H9 (cell line): Measurements from ENCODE around the gene SRRM3. TPM values are rescaled to one million over a fixed set of nuclear protein-coding genes. Genes with fewer than 3 reads are reported as not detected.
"Not testable (repeated sequence)": the region's sequence is repeated elsewhere in the genome, so short reads cannot be mapped to it uniquely, and the experiment has no call there.

Experiments
- DNase-seq: peaks from one replicate; pipeline ENCODE4 v3.0.0-alpha.2; 2017
- H2AFZ ChIP-seq: one replicate; pipeline ENCODE4 v1.6.1; 2013; ENCODE audit warnings: mild to moderate bottlenecking, low read length, control low read depth, moderate library complexity
- H2AK5ac ChIP-seq: 2 replicates; pipeline ENCODE4 v1.6.1; 2013; ENCODE audit warnings: low read length, control low read depth, mixed read lengths; ENCODE audit not compliant: insufficient read length
- H2BK120ac ChIP-seq: one replicate; pipeline ENCODE4 v1.6.1; 2013; ENCODE audit warnings: low read depth, mild to moderate bottlenecking, low read length, control low read depth, inconsistent platforms; ENCODE audit not compliant: poor library complexity, severe bottlenecking
- H2BK12ac ChIP-seq: 2 replicates; pipeline ENCODE4 v1.6.1; 2013; ENCODE audit warnings: low read length, control low read depth, mixed read lengths, low read depth; ENCODE audit not compliant: insufficient read length
- H2BK15ac ChIP-seq: 2 replicates; pipeline ENCODE4 v1.6.1; 2013; ENCODE audit warnings: low read depth, low read length, control low read depth
- H2BK20ac ChIP-seq: one replicate; pipeline ENCODE4 v1.6.1; 2013; ENCODE audit warnings: low read depth, mild to moderate bottlenecking, low read length, control low read depth, inconsistent platforms; ENCODE audit not compliant: poor library complexity, severe bottlenecking
- H2BK5ac ChIP-seq: 2 replicates; pipeline ENCODE4 v1.6.1; 2013; ENCODE audit warnings: low read length, control low read depth, mixed read lengths; ENCODE audit not compliant: insufficient read length
- H3K14ac ChIP-seq: 2 replicates; pipeline ENCODE4 v1.6.1; 2013; ENCODE audit warnings: low read length, control low read depth; ENCODE audit not compliant: insufficient read depth
- H3K18ac ChIP-seq: 2 replicates; pipeline ENCODE4 v1.6.1; 2013; ENCODE audit warnings: low read depth, mild to moderate bottlenecking, mixed read lengths, low read length, control low read depth; ENCODE audit not compliant: insufficient read length
- H3K23ac ChIP-seq: 2 replicates; pipeline ENCODE4 v1.6.1; 2013; ENCODE audit warnings: low read length, control low read depth, mixed read lengths, low read depth; ENCODE audit not compliant: insufficient read length
- H3K23me2 ChIP-seq: 2 replicates; pipeline ENCODE4 v1.6.1; 2013; ENCODE audit warnings: low read depth, mild to moderate bottlenecking, mixed read lengths, low read length, control low read depth; ENCODE audit not compliant: insufficient read length, poor library complexity, severe bottlenecking
- H3K27ac ChIP-seq: 2 replicates; pipeline ENCODE4 v1.5.1; 2013; ENCODE audit warnings: low read length, control low read depth, mixed read lengths, low read depth; ENCODE audit not compliant: insufficient read length
- H3K27me3 ChIP-seq: 2 replicates; pipeline ENCODE4 v1.6.1; 2013; ENCODE audit warnings: low read length, control low read depth, inconsistent platforms; ENCODE audit not compliant: insufficient read depth
- H3K4ac ChIP-seq: 2 replicates; pipeline ENCODE4 v1.6.1; 2013; ENCODE audit warnings: low read depth, mild to moderate bottlenecking, control low read depth, inconsistent platforms, low read length, moderate library complexity
- H3K4me1 ChIP-seq: 2 replicates; pipeline ENCODE4 v1.6.1; 2013; ENCODE audit warnings: low read length, control low read depth, inconsistent platforms; ENCODE audit not compliant: insufficient read depth
- H3K4me2 ChIP-seq: 2 replicates; pipeline ENCODE4 v1.6.1; 2013; ENCODE audit warnings: low read length, control low read depth, mixed read lengths; ENCODE audit not compliant: insufficient read length, insufficient read depth
- H3K56ac ChIP-seq: 2 replicates; pipeline ENCODE4 v1.6.1; 2013; ENCODE audit warnings: low read depth, mild to moderate bottlenecking, mixed read lengths, low read length, control low read depth; ENCODE audit not compliant: insufficient read length
- H3K79me1 ChIP-seq: 2 replicates; pipeline ENCODE4 v1.6.1; 2013; ENCODE audit warnings: low read depth, mild to moderate bottlenecking, moderate library complexity, low read length, control low read depth, inconsistent platforms; ENCODE audit not compliant: insufficient read depth, poor library complexity, severe bottlenecking
- H3K79me2 ChIP-seq: 2 replicates; pipeline ENCODE4 v1.6.1; 2013; ENCODE audit warnings: low read length, control low read depth, inconsistent platforms; ENCODE audit not compliant: insufficient read depth
- H3K9ac ChIP-seq: 2 replicates; pipeline ENCODE4 v1.6.1; 2013; ENCODE audit warnings: low read length, control low read depth, mixed read lengths; ENCODE audit not compliant: insufficient read length; ENCODE audit errors: extremely low read depth
- H3K9me3 ChIP-seq: one replicate; pipeline ENCODE4 v1.6.1; 2013; ENCODE audit warnings: low read depth, low read length, inconsistent platforms; ENCODE audit not compliant: control insufficient read depth
- H3T11ph ChIP-seq: one replicate; pipeline ENCODE4 v1.6.1; 2013; ENCODE audit warnings: mild to moderate bottlenecking, low read length, control low read depth, inconsistent platforms
- H4K20me1 ChIP-seq: one replicate; pipeline ENCODE4 v1.6.1; 2013; ENCODE audit not compliant: control insufficient read depth, insufficient read length, insufficient read depth
- H4K5ac ChIP-seq: 2 replicates; pipeline ENCODE4 v1.6.1; 2013; ENCODE audit warnings: low read depth, mild to moderate bottlenecking, mixed read lengths, low read length, control low read depth; ENCODE audit not compliant: insufficient read length
- H4K8ac ChIP-seq: replicated peaks from 2 replicates; pipeline ENCODE4 v1.6.1; 2013; ENCODE audit warnings: low read length, control low read depth, mixed read lengths, low read depth; ENCODE audit not compliant: insufficient read length
- H4K91ac ChIP-seq: 2 replicates; pipeline ENCODE4 v1.6.1; 2013; ENCODE audit warnings: low read depth, mild to moderate bottlenecking, moderate library complexity, mixed read lengths, low read length, control low read depth; ENCODE audit not compliant: insufficient read length
- H3K27ac Mint-ChIP-seq, 3 experiments: 2 replicates in 2 of 3; 3 replicates in 1 of 3; pipeline ENCODE4 v1.8.0; 2020 to 2021; ENCODE audit warnings: mixed read lengths in 3 of 3, mild to moderate bottlenecking in 1 of 3, moderate library complexity in 1 of 3
- H3K27me3 Mint-ChIP-seq: 2 replicates; pipeline ENCODE4 v1.8.0; 2021; ENCODE audit warnings: low read depth, mild to moderate bottlenecking, moderate library complexity, mixed read lengths
- H3K36me3 Mint-ChIP-seq, 3 experiments: 2 replicates in 2 of 3; 3 replicates in 1 of 3; pipeline ENCODE4 v1.8.0; 2020 to 2021; ENCODE audit warnings: low read depth in 3 of 3, mixed read lengths in 3 of 3; ENCODE audit not compliant: insufficient read depth in 1 of 3
- H3K4me1 Mint-ChIP-seq, 2 experiments: 2 replicates each; pipeline ENCODE4 v1.8.0; 2020; ENCODE audit warnings: mixed read lengths in 2 of 2
- H3K4me3 Mint-ChIP-seq, 2 experiments: 2 replicates in 1 of 2; 3 replicates in 1 of 2; pipeline ENCODE4 v1.8.0; 2020 to 2021; ENCODE audit warnings: mild to moderate bottlenecking in 2 of 2, mixed read lengths in 2 of 2, moderate library complexity in 1 of 2
- H3K9me3 Mint-ChIP-seq, 2 experiments: 2 replicates in 1 of 2; 3 replicates in 1 of 2; pipeline ENCODE4 v1.8.0; 2020; ENCODE audit warnings: mild to moderate bottlenecking in 2 of 2, mixed read lengths in 2 of 2, moderate library complexity in 1 of 2
- WGBS: extraction: QIAGEN DNeasy Blood & Tissue Kit; methylation state at CpG from one replicate; pipeline ENCODE4 v1.1.7; 2013; ENCODE audit warnings: missing lambda C conversion rate, low lambda C conversion rate, mixed read lengths; ENCODE audit not compliant: insufficient read length; ENCODE audit errors: extremely low coverage; 5-methylcytosine and 5-hydroxymethylcytosine counted together
- total RNA-seq: library from RNA; stranded (reverse); gene quantifications from 2 replicates; pipeline ENCODE4 v1.2.1, GENCODE V29; 2021

SRRM3 gene
- total RNA-seq, 1 experiment from 2014 or later: 11.0 TPM

DNA sequence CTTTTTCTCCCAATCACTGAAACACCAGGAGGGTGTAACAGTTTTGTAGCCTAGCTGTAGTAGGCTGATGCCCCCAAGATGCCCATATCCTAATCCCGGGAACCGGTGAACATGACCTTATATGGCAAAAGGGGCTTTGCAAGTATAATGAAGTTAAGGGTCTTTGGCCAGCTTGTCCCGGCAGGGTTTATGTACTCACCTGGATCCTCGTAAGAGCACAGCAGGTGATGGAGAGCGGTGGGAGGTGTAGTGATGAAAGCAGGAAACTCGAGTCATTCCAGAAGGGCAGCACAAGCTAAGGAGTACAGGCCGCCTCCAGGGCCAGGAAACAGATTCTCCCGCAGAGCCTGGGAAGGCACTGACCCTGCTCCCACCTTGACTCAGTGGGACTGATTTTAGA, 37.9 kb upstream of the SRRM3 start:
- H3K9me3 ChIP-seq, H4K8ac ChIP-seq, H2BK20ac ChIP-seq, H3K9ac ChIP-seq, H3K27me3 ChIP-seq, H3K56ac ChIP-seq, H3K79me2 ChIP-seq, H3K4me1 ChIP-seq, H4K5ac ChIP-seq, H3K79me1 ChIP-seq, H3K23me2 ChIP-seq, H2AK5ac ChIP-seq, H4K91ac ChIP-seq, H2BK5ac ChIP-seq, H4K20me1 ChIP-seq, H3K23ac ChIP-seq, H2BK12ac ChIP-seq, H2AFZ ChIP-seq, H3K36me3 Mint-ChIP-seq, H2BK15ac ChIP-seq, H3K4ac ChIP-seq, H3K9me3 Mint-ChIP-seq, H3K27me3 Mint-ChIP-seq: not testable (repeated sequence)
- peaks cover 25 to 41% of the 10 kb centered on the region in 2 experiments for H3K4me1 Mint-ChIP-seq
- peak overlapping the region; percentile 38 to 71 for H3K4me3 Mint-ChIP-seq
- Histone ChIP-seq H2BK120ac (peak overlapping the region; percentile 83), H3T11ph (peak overlapping the region; percentile 90), H3K27ac (peak overlapping the region; percentile 97), H3K4me2 (peak overlapping the region; percentile 2), H3K18ac (peak overlapping the region; percentile 95), H3K14ac (peak overlapping the region; percentile 76; the same call in 1 of the 2 replicates)
- no CpG with 5 or more reads among the region's 8 CpGs for whole genome bisulfite sequencing
- DNase-seq: peak; percentile 97
- H3K27ac Mint-ChIP-seq: peak overlapping the region; percentile 97 to 99 (median 99)
